AG10803 (cell line): Measurements from ENCODE around the gene STS.
A peak's percentile ranks its signal among the peaks of the same experiment; 100 is the strongest.

ENCODE experiments used
- DNase-seq: peaks from one replicate; pipeline ENCODE4 v3.0.0; 2010; ENCODE audit warnings: low read depth
- H3K4me3 ChIP-seq: 2 replicates; pipeline ENCODE4 v1.5.1; 2011; ENCODE audit warnings: mild to moderate bottlenecking, low read length, control low read depth
- TF ChIP-seq, protein P1 (sequence below): conservative IDR thresholded peaks from 2 replicates; pipeline ENCODE4 v1.5.1; 2011; ENCODE audit warnings: mild to moderate bottlenecking, low read length, control low read depth, inconsistent platforms

The STS gene

DNA sequence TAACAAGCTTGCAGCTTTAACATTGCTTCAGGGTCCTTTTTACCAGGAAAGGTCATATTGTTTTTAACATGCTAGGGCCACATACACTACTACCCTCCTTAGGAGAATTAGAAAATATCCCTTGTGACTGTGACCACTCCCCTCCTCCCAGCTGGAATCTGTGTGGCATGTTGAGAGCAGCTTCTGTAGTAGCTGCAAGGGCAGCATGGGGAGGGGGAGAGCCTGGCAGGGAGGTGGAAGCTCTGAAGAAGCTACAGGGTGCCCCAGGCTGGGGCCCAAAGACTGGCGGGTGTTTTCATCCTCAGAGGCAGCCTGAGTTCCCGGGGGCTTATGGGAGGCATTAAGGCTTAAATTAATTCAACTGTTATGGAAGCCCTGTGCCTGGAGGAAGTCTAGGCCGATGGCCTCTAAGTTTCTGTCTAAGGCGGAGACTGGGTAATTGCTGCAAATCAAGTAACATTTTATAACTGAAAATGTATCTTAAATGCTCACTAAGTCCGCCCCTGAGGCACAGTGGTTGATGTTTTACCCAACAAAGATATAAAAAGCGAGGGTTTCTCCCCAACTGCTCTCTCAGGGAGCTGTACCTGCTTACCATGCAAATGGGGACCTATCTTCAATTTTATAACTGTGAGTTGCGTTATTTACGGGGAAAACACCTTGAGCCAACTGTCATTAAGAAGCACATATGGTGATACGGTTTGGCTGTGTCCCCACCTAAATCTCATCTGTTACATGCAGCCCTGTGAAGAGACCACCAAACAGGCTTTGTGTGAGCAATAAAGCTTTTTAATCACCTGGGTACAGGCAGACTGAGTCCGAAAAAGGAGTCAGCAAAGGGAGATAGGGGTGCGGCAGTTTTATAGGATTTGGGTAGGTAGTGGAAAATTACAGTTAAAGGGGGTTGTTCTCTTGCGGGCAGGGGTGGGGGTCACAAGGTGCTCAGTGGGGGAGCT is 37.4 kb upstream of the STS start:
- no peak overlapping the region for H3K4me3 ChIP-seq
- DNase-seq = no peak

DNA sequence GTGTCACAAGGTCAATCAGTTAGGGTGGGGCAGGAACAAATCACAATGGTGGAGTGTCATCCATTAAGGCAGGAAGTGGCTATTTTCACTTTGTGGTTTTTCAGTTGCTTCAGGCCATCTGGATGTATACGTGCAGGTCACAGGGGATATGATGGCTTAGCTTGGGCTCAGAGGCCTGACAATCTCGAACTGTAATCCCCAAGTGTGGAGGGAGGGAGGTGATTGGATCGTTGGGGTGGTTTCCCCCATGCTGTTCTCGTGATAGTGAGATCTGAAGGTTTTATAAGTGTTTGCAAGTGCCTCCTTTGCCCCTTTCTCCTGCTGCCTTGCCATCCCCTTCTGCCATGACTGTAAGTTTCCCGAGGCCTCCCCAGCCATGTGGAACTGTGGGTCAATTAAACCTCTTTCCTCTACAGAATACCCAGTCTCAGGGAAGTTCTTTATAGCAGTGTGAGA is 36.7 kb upstream of the STS start:
- H3K4me3 ChIP-seq = no peak overlapping the region
- DNase-seq = no peak
- TF ChIP-seq, protein P1, sequence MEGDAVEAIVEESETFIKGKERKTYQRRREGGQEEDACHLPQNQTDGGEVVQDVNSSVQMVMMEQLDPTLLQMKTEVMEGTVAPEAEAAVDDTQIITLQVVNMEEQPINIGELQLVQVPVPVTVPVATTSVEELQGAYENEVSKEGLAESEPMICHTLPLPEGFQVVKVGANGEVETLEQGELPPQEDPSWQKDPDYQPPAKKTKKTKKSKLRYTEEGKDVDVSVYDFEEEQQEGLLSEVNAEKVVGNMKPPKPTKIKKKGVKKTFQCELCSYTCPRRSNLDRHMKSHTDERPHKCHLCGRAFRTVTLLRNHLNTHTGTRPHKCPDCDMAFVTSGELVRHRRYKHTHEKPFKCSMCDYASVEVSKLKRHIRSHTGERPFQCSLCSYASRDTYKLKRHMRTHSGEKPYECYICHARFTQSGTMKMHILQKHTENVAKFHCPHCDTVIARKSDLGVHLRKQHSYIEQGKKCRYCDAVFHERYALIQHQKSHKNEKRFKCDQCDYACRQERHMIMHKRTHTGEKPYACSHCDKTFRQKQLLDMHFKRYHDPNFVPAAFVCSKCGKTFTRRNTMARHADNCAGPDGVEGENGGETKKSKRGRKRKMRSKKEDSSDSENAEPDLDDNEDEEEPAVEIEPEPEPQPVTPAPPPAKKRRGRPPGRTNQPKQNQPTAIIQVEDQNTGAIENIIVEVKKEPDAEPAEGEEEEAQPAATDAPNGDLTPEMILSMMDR = no peak

More for the DNA sequence above, 37.4 kb upstream of the STS start:
- TF ChIP-seq, protein P1 = no peak

DNA sequence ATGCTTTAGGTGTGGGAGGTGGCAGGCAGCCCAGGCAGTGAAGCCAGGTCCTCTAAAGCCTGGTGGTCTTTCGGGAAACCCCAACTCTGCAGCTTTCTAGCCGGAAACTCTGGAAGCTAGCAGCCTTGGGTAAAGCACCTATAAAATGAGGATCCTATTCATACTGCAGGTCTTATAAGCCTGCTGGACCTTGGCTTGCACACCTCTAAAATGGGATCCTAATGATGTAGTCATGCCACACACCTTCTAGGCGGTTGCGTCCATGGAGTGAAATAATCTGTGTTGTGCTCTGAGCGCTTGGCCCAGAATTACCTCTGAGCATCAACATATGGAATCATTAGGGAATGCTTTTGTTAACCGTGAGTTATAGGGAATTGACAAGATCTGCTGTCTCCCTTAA is 36.0 kb upstream of the STS start:
- DNase-seq = no peak
- no peak overlapping the region for H3K4me3 ChIP-seq
- TF ChIP-seq, protein P1 = no peak

- TF ChIP-seq, protein P1 = no peak
- H3K4me3 ChIP-seq = no peak overlapping the region
- DNase-seq = no peak
Measured at GRCh38 chrX:7112071-7112470, 35.4 kb upstream of the STS start.

GRCh38 chrX:7115557-7115956 is 32.0 kb upstream of the STS start:
- TF ChIP-seq, protein P1 = no peak
- DNase-seq = peak; percentile 26
- no peak overlapping the region for H3K4me3 ChIP-seq

GRCh38 chrX:7116081-7116480 is 31.4 kb upstream of the STS start:
- DNase-seq = no peak
- TF ChIP-seq, protein P1 = no peak
- H3K4me3 ChIP-seq = no peak overlapping the region

- TF ChIP-seq, protein P1 = no peak
- H3K4me3 ChIP-seq = no peak overlapping the region
Measured at GRCh38 chrX:7117587-7117986, 29.9 kb upstream of the STS start.

More at GRCh38 chrX:7117587-7117986, 29.9 kb upstream of the STS start:
- DNase-seq = no peak
